Measurements from ENCODE around the gene HTT. TPM values are rescaled to one million over a fixed set of nuclear protein-coding genes. Genes with fewer than 3 reads are reported as not detected.
A peak's percentile ranks its signal among the peaks of the same experiment; 100 is the strongest.

The HTT gene
- total RNA-seq, 1 experiment from 2014 or later: 85.4 TPM

- DNase-seq (ENCODE audit: low spot score) (peak; percentile 8), ATAC-seq (no peak)
- Mint-ChIP-seq H3K4me3 (no peak overlapping the region), H3K36me3 (no peaks in the 10 kb centered on the region), H3K27me3 (ENCODE audit: low read depth) (no peaks in the 10 kb centered on the region), H3K4me1 (no peaks in the 10 kb centered on the region), H3K27ac (no peak overlapping the region), H3K9me3 (no peaks in the 10 kb centered on the region)
- ChIA-PET CTCF (interaction anchor here (3.2 kb wide), 1 partner anchor 56 kb away, joined by 12 read pairs; no protein-coding TSS in a partner anchor), POLR2A (no interaction called here)
- TF ChIP-seq ZNF671 (CRISPR knock-in tag; IDR thresholded peaks at IDR 0.05) (no peak), MYBL2 (CRISPR knock-in tag; IDR thresholded peaks at IDR 0.05) (no peak), GRHL2 (CRISPR knock-in tag; IDR thresholded peaks at IDR 0.05; ENCODE audit: insufficient replicate concordance, severe bottlenecking) (no peak), ZNF219 (CRISPR knock-in tag; IDR thresholded peaks at IDR 0.05; ENCODE audit: borderline replicate concordance) (no peak), CBFB (CRISPR knock-in tag; IDR thresholded peaks at IDR 0.05; ENCODE audit: low read depth) (no peak)
- TF ChIP-seq, protein P1, sequence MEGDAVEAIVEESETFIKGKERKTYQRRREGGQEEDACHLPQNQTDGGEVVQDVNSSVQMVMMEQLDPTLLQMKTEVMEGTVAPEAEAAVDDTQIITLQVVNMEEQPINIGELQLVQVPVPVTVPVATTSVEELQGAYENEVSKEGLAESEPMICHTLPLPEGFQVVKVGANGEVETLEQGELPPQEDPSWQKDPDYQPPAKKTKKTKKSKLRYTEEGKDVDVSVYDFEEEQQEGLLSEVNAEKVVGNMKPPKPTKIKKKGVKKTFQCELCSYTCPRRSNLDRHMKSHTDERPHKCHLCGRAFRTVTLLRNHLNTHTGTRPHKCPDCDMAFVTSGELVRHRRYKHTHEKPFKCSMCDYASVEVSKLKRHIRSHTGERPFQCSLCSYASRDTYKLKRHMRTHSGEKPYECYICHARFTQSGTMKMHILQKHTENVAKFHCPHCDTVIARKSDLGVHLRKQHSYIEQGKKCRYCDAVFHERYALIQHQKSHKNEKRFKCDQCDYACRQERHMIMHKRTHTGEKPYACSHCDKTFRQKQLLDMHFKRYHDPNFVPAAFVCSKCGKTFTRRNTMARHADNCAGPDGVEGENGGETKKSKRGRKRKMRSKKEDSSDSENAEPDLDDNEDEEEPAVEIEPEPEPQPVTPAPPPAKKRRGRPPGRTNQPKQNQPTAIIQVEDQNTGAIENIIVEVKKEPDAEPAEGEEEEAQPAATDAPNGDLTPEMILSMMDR (IDR thresholded peaks at IDR 0.05): no peak
- TF ChIP-seq, protein P2, sequence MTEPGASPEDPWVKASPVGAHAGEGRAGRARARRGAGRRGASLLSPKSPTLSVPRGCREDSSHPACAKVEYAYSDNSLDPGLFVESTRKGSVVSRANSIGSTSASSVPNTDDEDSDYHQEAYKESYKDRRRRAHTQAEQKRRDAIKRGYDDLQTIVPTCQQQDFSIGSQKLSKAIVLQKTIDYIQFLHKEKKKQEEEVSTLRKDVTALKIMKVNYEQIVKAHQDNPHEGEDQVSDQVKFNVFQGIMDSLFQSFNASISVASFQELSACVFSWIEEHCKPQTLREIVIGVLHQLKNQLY (CRISPR knock-in tag; IDR thresholded peaks at IDR 0.05): no peak
- TF ChIP-seq, protein P3, sequence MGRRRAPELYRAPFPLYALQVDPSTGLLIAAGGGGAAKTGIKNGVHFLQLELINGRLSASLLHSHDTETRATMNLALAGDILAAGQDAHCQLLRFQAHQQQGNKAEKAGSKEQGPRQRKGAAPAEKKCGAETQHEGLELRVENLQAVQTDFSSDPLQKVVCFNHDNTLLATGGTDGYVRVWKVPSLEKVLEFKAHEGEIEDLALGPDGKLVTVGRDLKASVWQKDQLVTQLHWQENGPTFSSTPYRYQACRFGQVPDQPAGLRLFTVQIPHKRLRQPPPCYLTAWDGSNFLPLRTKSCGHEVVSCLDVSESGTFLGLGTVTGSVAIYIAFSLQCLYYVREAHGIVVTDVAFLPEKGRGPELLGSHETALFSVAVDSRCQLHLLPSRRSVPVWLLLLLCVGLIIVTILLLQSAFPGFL (CRISPR knock-in tag; IDR thresholded peaks at IDR 0.05; ENCODE audit: borderline replicate concordance): no peak
Observed at GRCh38 chr4:3262208-3263052, 187.9 kb downstream of the HTT start.

- DNase-seq (ENCODE audit: low spot score) (peak; percentile 6), ATAC-seq (no peak)
- H3K4me1 Mint-ChIP-seq: peaks cover 6% of the 10 kb centered on the region
- no peak overlapping the region for H3K4me3 Mint-ChIP-seq
- H3K27ac Mint-ChIP-seq: no peak overlapping the region
- TF ChIP-seq ZNF232 (CRISPR knock-in tag; IDR thresholded peaks at IDR 0.05): no peak
- no peak for TF ChIP-seq IRF2 (CRISPR knock-in tag; IDR thresholded peaks at IDR 0.05; ENCODE audit: borderline replicate concordance, low read depth)
- no peaks in the 10 kb centered on the region for H3K36me3 Mint-ChIP-seq
- H3K9me3 Mint-ChIP-seq: no peaks in the 10 kb centered on the region
- POLR2A ChIA-PET: no interaction called here
- no peaks in the 10 kb centered on the region for H3K27me3 Mint-ChIP-seq (ENCODE audit: low read depth)
- CTCF ChIA-PET: interaction anchor here (3.2 kb wide), 1 partner anchor 56 kb away, joined by 12 read pairs; no protein-coding TSS in a partner anchor
Observed at GRCh38 chr4:3263053-3263875, 188.8 kb downstream of the HTT start.

- peaks cover 9% of the 10 kb centered on the region for H3K4me1 Mint-ChIP-seq
- TF ChIP-seq, protein P4, sequence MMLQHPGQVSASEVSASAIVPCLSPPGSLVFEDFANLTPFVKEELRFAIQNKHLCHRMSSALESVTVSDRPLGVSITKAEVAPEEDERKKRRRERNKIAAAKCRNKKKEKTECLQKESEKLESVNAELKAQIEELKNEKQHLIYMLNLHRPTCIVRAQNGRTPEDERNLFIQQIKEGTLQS (CRISPR knock-in tag; conservative IDR thresholded peaks at IDR 0.05): no peak
- TF ChIP-seq, protein P5, sequence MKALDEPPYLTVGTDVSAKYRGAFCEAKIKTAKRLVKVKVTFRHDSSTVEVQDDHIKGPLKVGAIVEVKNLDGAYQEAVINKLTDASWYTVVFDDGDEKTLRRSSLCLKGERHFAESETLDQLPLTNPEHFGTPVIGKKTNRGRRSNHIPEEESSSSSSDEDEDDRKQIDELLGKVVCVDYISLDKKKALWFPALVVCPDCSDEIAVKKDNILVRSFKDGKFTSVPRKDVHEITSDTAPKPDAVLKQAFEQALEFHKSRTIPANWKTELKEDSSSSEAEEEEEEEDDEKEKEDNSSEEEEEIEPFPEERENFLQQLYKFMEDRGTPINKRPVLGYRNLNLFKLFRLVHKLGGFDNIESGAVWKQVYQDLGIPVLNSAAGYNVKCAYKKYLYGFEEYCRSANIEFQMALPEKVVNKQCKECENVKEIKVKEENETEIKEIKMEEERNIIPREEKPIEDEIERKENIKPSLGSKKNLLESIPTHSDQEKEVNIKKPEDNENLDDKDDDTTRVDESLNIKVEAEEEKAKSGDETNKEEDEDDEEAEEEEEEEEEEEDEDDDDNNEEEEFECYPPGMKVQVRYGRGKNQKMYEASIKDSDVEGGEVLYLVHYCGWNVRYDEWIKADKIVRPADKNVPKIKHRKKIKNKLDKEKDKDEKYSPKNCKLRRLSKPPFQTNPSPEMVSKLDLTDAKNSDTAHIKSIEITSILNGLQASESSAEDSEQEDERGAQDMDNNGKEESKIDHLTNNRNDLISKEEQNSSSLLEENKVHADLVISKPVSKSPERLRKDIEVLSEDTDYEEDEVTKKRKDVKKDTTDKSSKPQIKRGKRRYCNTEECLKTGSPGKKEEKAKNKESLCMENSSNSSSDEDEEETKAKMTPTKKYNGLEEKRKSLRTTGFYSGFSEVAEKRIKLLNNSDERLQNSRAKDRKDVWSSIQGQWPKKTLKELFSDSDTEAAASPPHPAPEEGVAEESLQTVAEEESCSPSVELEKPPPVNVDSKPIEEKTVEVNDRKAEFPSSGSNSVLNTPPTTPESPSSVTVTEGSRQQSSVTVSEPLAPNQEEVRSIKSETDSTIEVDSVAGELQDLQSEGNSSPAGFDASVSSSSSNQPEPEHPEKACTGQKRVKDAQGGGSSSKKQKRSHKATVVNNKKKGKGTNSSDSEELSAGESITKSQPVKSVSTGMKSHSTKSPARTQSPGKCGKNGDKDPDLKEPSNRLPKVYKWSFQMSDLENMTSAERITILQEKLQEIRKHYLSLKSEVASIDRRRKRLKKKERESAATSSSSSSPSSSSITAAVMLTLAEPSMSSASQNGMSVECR (CRISPR knock-in tag; IDR thresholded peaks at IDR 0.05; ENCODE audit: borderline replicate concordance): no peak
- TF ChIP-seq SP1 (CRISPR knock-in tag; conservative IDR thresholded peaks at IDR 0.05) (no peak), ZNF416 (CRISPR knock-in tag; IDR thresholded peaks at IDR 0.05) (no peak), CREM (CRISPR knock-in tag; IDR thresholded peaks at IDR 0.05) (no peak), CBFB (CRISPR knock-in tag; IDR thresholded peaks at IDR 0.05; ENCODE audit: low read depth) (no peak), ZNF671 (CRISPR knock-in tag; IDR thresholded peaks at IDR 0.05) (no peak), ZNF121 (CRISPR knock-in tag; IDR thresholded peaks at IDR 0.05) (no peak)
- TF ChIP-seq, protein P6, sequence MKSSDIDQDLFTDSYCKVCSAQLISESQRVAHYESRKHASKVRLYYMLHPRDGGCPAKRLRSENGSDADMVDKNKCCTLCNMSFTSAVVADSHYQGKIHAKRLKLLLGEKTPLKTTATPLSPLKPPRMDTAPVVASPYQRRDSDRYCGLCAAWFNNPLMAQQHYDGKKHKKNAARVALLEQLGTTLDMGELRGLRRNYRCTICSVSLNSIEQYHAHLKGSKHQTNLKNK (CRISPR knock-in tag; IDR thresholded peaks at IDR 0.05): no peak
- TF ChIP-seq, protein P7, sequence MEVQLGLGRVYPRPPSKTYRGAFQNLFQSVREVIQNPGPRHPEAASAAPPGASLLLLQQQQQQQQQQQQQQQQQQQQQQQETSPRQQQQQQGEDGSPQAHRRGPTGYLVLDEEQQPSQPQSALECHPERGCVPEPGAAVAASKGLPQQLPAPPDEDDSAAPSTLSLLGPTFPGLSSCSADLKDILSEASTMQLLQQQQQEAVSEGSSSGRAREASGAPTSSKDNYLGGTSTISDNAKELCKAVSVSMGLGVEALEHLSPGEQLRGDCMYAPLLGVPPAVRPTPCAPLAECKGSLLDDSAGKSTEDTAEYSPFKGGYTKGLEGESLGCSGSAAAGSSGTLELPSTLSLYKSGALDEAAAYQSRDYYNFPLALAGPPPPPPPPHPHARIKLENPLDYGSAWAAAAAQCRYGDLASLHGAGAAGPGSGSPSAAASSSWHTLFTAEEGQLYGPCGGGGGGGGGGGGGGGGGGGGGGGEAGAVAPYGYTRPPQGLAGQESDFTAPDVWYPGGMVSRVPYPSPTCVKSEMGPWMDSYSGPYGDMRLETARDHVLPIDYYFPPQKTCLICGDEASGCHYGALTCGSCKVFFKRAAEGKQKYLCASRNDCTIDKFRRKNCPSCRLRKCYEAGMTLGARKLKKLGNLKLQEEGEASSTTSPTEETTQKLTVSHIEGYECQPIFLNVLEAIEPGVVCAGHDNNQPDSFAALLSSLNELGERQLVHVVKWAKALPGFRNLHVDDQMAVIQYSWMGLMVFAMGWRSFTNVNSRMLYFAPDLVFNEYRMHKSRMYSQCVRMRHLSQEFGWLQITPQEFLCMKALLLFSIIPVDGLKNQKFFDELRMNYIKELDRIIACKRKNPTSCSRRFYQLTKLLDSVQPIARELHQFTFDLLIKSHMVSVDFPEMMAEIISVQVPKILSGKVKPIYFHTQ (CRISPR knock-in tag; IDR thresholded peaks at IDR 0.05): no peak
Observed at GRCh38 chr4:3263876-3264193, 189.4 kb downstream of the HTT start.

More at GRCh38 chr4:3263876-3264193, 189.4 kb downstream of the HTT start:
- POLR2A ChIA-PET: no interaction called here
- Mint-ChIP-seq H3K27me3 (ENCODE audit: low read depth) (no peaks in the 10 kb centered on the region), H3K36me3 (no peaks in the 10 kb centered on the region), H3K9me3 (no peaks in the 10 kb centered on the region), H3K4me3 (no peak overlapping the region), H3K27ac (no peak overlapping the region)
- CTCF ChIA-PET: no interaction called here
- DNase-seq (ENCODE audit: low spot score) (peak; percentile 1), ATAC-seq (no peak)

All from WTC11 (cell line).